OCI-LY1 (cell line): ENCODE data around the gene PAPPA.

Experiments used
- CTCF ChIP-seq: fragments of 200-600 bp; sonication (generic), shearing (Covaris generic); IDR thresholded peaks from 2 replicates; pipeline ENCODE4 v1.5.1; 2017; ENCODE audit warnings: mild to moderate bottlenecking, antibody characterized with exemption, low read length, moderate library complexity, mixed read lengths
- EZH2 ChIP-seq: fragments of 200-600 bp; sonication (generic), shearing (Covaris generic); IDR thresholded peaks from 2 replicates; pipeline ENCODE4 v1.8.0; 2017; ENCODE audit warnings: borderline replicate concordance, mixed run types, mild to moderate bottlenecking, antibody characterized with exemption, low read length, moderate library complexity, mixed read lengths

GRCh38 chr9:116193636-116194035 lies 40.0 kb downstream of the PAPPA start:
- TF ChIP-seq CTCF (no peak), EZH2 (no peak)
